Neural progenitor cell (in vitro differentiated cells): Measurements from ENCODE around the gene NEU4. TPM values are rescaled to one million over a fixed set of nuclear protein-coding genes. Genes with fewer than 3 reads are reported as not detected.

Experiments used
- DNase-seq: peaks from one replicate; pipeline ENCODE4 v3.0.0-alpha.2; 2016; ENCODE audit warnings: low spot score
- H2AFZ ChIP-seq: fragments of 200-600 bp; sonication (generic); replicated peaks from 2 replicates; pipeline ENCODE4 v1.6.1; 2016; ENCODE audit warnings: antibody characterized with exemption
- H3F3A ChIP-seq: fragments of 200-600 bp; sonication (generic); 2 replicates; pipeline ENCODE4 v1.6.1; 2016; ENCODE audit warnings: antibody characterized with exemption, low read depth
- H3K27ac ChIP-seq: fragments of 200-600 bp; sonication (generic); 2 replicates; pipeline ENCODE4 v1.5.1; 2016; ENCODE audit warnings: mild to moderate bottlenecking
- H3K27me3 ChIP-seq: fragments of 200-600 bp; sonication (generic); 2 replicates; pipeline ENCODE4 v1.6.1; 2016; ENCODE audit warnings: mild to moderate bottlenecking, moderate library complexity
- H3K36me3 ChIP-seq: fragments of 200-600 bp; sonication (generic); 2 replicates; pipeline ENCODE4 v1.5.1; 2016
- H3K4me1 ChIP-seq: fragments of 200-600 bp; sonication (generic); 2 replicates; pipeline ENCODE4 v1.6.1; 2016; ENCODE audit warnings: mixed run types
- H3K4me2 ChIP-seq: fragments of 200-600 bp; sonication (generic); 2 replicates; pipeline ENCODE4 v1.6.1; 2016
- H3K4me3 ChIP-seq: fragments of 200-600 bp; sonication (generic); 2 replicates; pipeline ENCODE4 v1.5.1; 2016
- H3K79me2 ChIP-seq: fragments of 200-600 bp; sonication (generic); 2 replicates; pipeline ENCODE4 v1.6.1; 2016; ENCODE audit warnings: low read depth
- H3K9ac ChIP-seq: fragments of 200-600 bp; sonication (generic); 2 replicates; pipeline ENCODE4 v1.6.1; 2016
- H3K9me3 ChIP-seq: fragments of 200-600 bp; sonication (generic); 2 replicates; pipeline ENCODE4 v1.5.1; 2016; ENCODE audit warnings: low read depth
- H4K20me1 ChIP-seq: fragments of 200-600 bp; sonication (generic); 2 replicates; pipeline ENCODE4 v1.6.1; 2016; ENCODE audit warnings: low read depth
- H3K27ac Mint-ChIP-seq: 3 replicates; pipeline ENCODE4 v1.8.0; 2021; ENCODE audit warnings: mixed read lengths
- H3K27me3 Mint-ChIP-seq: 2 replicates; pipeline ENCODE4 v1.8.0; 2022; ENCODE audit warnings: low read depth, mild to moderate bottlenecking, inconsistent platforms, moderate library complexity, mixed read lengths; ENCODE audit not compliant: insufficient read depth
- H3K36me3 Mint-ChIP-seq: 3 replicates; pipeline ENCODE4 v1.8.0; 2021; ENCODE audit warnings: mixed read lengths
- H3K4me1 Mint-ChIP-seq: 3 replicates; pipeline ENCODE4 v1.8.0; 2021; ENCODE audit warnings: mixed read lengths
- H3K4me3 Mint-ChIP-seq: 3 replicates; pipeline ENCODE4 v1.8.0; 2021; ENCODE audit warnings: mild to moderate bottlenecking, moderate library complexity, mixed read lengths
- H3K9me3 Mint-ChIP-seq: 3 replicates; pipeline ENCODE4 v1.8.0; 2020; ENCODE audit warnings: mixed read lengths
- CTCF ChIP-seq: fragments of 200-600 bp; sonication (generic); IDR thresholded peaks from 2 replicates; pipeline ENCODE4 v1.5.1; 2017; ENCODE audit warnings: antibody characterized with exemption, mild to moderate bottlenecking
- EZH2 ChIP-seq: fragments of 200-600 bp; sonication (generic); IDR thresholded peaks from 2 replicates; pipeline ENCODE4 v1.6.1; 2017; ENCODE audit warnings: antibody characterized with exemption, mild to moderate bottlenecking, moderate library complexity
- EZH2phosphoT487 ChIP-seq: fragments of 200-600 bp; sonication (generic); IDR thresholded peaks from 2 replicates; pipeline ENCODE4 v1.6.1; 2017; ENCODE audit warnings: antibody characterized with exemption
- total RNA-seq: library from RNA; depleted of rRNA; stranded (reverse); fragments of >200 nt; gene quantifications from 2 replicates; pipeline ENCODE4 v1.2.3, GENCODE V29; 2015; ENCODE audit warnings: low replicate concordance

NEU4 gene
- total RNA-seq, 1 donor from 2014 or later = not detected

- no peak for DNase-seq
- H3K4me2 ChIP-seq = no peak overlapping the region
Measured at GRCh38 chr2:241774419-241775222, 34.4 kb upstream of the NEU4 start.

GRCh38 chr2:241775223-241776177, 33.5 kb upstream of the NEU4 start:
- Histone ChIP-seq H3F3A (peaks cover 22% of the 10 kb centered on the region), H3K9ac (no peak overlapping the region), H3K36me3 (no peaks in the 10 kb centered on the region), H3K4me3 (no peak overlapping the region), H2AFZ (no peak overlapping the region), H3K9me3 (peaks cover 1% of the 10 kb centered on the region), H3K4me2 (no peak overlapping the region), H3K79me2 (no peaks in the 10 kb centered on the region), H3K27ac (no peak overlapping the region), H3K4me1 (peaks cover 36% of the 10 kb centered on the region), H4K20me1 (no peaks in the 10 kb centered on the region), H3K27me3 (no peaks in the 10 kb centered on the region)
- TF ChIP-seq EZH2phosphoT487 = no peak
- no peak for TF ChIP-seq EZH2
- no peak for TF ChIP-seq CTCF
- no peaks in the 10 kb centered on the region for H3K36me3 Mint-ChIP-seq
- H3K9me3 Mint-ChIP-seq = peaks cover 2% of the 10 kb centered on the region
- H3K27me3 Mint-ChIP-seq = peaks cover 11% of the 10 kb centered on the region
- DNase-seq = no peak
- peaks cover 28% of the 10 kb centered on the region for H3K4me1 Mint-ChIP-seq
- H3K27ac Mint-ChIP-seq = no peak overlapping the region
- H3K4me3 Mint-ChIP-seq = no peak overlapping the region

More at GRCh38 chr2:241774419-241775222, 34.4 kb upstream of the NEU4 start:
- H3K9ac ChIP-seq = no peak overlapping the region
- Mint-ChIP-seq H3K36me3 (no peaks in the 10 kb centered on the region), H3K4me1 (peaks cover 31% of the 10 kb centered on the region), H3K27me3 (peaks cover 11% of the 10 kb centered on the region), H3K9me3 (peaks cover 2% of the 10 kb centered on the region), H3K27ac (no peak overlapping the region), H3K4me3 (no peak overlapping the region)
- peaks cover 26% of the 10 kb centered on the region for H3F3A ChIP-seq
- H2AFZ ChIP-seq = no peak overlapping the region
- H3K36me3 ChIP-seq = no peaks in the 10 kb centered on the region
- H3K4me3 ChIP-seq = no peak overlapping the region
- no peaks in the 10 kb centered on the region for H3K27me3 ChIP-seq
- no peak for TF ChIP-seq EZH2
- no peak for TF ChIP-seq CTCF
- TF ChIP-seq EZH2phosphoT487 = no peak
- no peaks in the 10 kb centered on the region for H4K20me1 ChIP-seq
- no peaks in the 10 kb centered on the region for H3K9me3 ChIP-seq
- H3K27ac ChIP-seq = no peak overlapping the region
- no peaks in the 10 kb centered on the region for H3K79me2 ChIP-seq
- peaks cover 44% of the 10 kb centered on the region for H3K4me1 ChIP-seq

- no peak within 1 kb of the TSS for H3K27ac Mint-ChIP-seq
- no peak within 1 kb of the TSS for H3K9ac ChIP-seq
- TF ChIP-seq EZH2 (no peak), EZH2phosphoT487 (no peak), CTCF (no peak)
- H3K27ac ChIP-seq = no peak within 1 kb of the TSS
- H3K36me3 ChIP-seq = no peaks in the 10 kb centered on the region
- H3F3A ChIP-seq = peaks cover 11% of the 10 kb centered on the region
- peaks cover 11% of the 10 kb centered on the region for H3K27me3 Mint-ChIP-seq
- no peaks in the 10 kb centered on the region for H3K27me3 ChIP-seq
- no peak within 1 kb of the TSS for H3K4me3 Mint-ChIP-seq
- H3K79me2 ChIP-seq = no peaks in the 10 kb centered on the region
- DNase-seq = no peak
- H2AFZ ChIP-seq = no peak within 1 kb of the TSS
- H3K9me3 ChIP-seq = peaks cover 8% of the 10 kb centered on the region
- H3K9me3 Mint-ChIP-seq = peaks cover 9% of the 10 kb centered on the region
- peaks cover 19% of the 10 kb centered on the region for H3K4me1 Mint-ChIP-seq
- no peak within 1 kb of the TSS for H3K4me2 ChIP-seq
- peaks cover 25% of the 10 kb centered on the region for H3K4me1 ChIP-seq
- no peaks in the 10 kb centered on the region for H3K36me3 Mint-ChIP-seq
- H4K20me1 ChIP-seq = no peaks in the 10 kb centered on the region
- H3K4me3 ChIP-seq = no peak within 1 kb of the TSS
Measured at GRCh38 chr2:241776336-241777169, 32.4 kb upstream of the NEU4 start, which contains the start of gene GAL3ST2. TSS of gene GAL3ST2 (plus strand) at chr2:241776822. CDS start at chr2:241776956, 134 bp downstream.
